ENCODE data around the gene TMEM201. TPM values are rescaled to one million over a fixed set of nuclear protein-coding genes. Genes with fewer than 3 reads are reported as not detected.

Gene TMEM201
- polyA plus RNA-seq, 1 experiment = 1.6 TPM

GRCh38 chr1:9658199-9658598 lies 69.5 kb downstream of the TMEM201 start:
- POLR2A ChIA-PET = interaction anchor here (1.1 kb wide), 1 partner anchor 14 kb away, joined by 18 read pairs; no protein-coding TSS in a partner anchor

GRCh38 chr1:9659328-9659727 lies 70.6 kb downstream of the TMEM201 start:
- H3K27ac ChIP-seq (ENCODE audit: low read depth, low read length) = peak overlapping the region; percentile 11
- no peak overlapping the region for H3K4me3 ChIP-seq (ENCODE audit: low read depth, low read length)
- CTCF ChIA-PET = no interaction called here
- H3K27me3 ChIP-seq (ENCODE audit: control insufficient read depth, insufficient read depth, low read length) = peaks cover 3% of the 10 kb centered on the region
- no peaks in the 10 kb centered on the region for H3K9me3 ChIP-seq (ENCODE audit: control insufficient read depth, insufficient read depth, low read length)
- POLR2A ChIA-PET = interaction anchor here (2.0 kb wide), 1 partner anchor 12 kb away, joined by 7 read pairs; no protein-coding TSS in a partner anchor
- TF ChIP-seq CTCF (IDR thresholded peaks at IDR 0.05; ENCODE audit: low read depth, low read length) = no peak
- peak; percentile 69 for DNase-seq (ENCODE audit: low read depth, low spot score)

More at GRCh38 chr1:9658199-9658598, 69.5 kb downstream of the TMEM201 start:
- Histone ChIP-seq H3K27ac (ENCODE audit: low read depth, low read length) (no peak overlapping the region), H3K9me3 (ENCODE audit: control insufficient read depth, insufficient read depth, low read length) (no peaks in the 10 kb centered on the region), H3K27me3 (ENCODE audit: control insufficient read depth, insufficient read depth, low read length) (peaks cover 9% of the 10 kb centered on the region), H3K4me3 (ENCODE audit: low read depth, low read length) (no peak overlapping the region)
- no peak for TF ChIP-seq CTCF (IDR thresholded peaks at IDR 0.05; ENCODE audit: low read depth, low read length)
- CTCF ChIA-PET = interaction anchor here (0.7 kb wide), 1 partner anchor 126 kb away, joined by 4 read pairs; no protein-coding TSS in a partner anchor
- no peak for DNase-seq (ENCODE audit: low read depth, low spot score)

- DNase-seq (ENCODE audit: low read depth, low spot score) = no peak
- no peak for TF ChIP-seq CTCF (IDR thresholded peaks at IDR 0.05; ENCODE audit: low read depth, low read length)
- CTCF ChIA-PET = no interaction called here
- no peak overlapping the region for H3K4me3 ChIP-seq (ENCODE audit: low read depth, low read length)
- POLR2A ChIA-PET = no interaction called here
- H3K9me3 ChIP-seq (ENCODE audit: control insufficient read depth, insufficient read depth, low read length) = no peaks in the 10 kb centered on the region
- peaks cover 3% of the 10 kb centered on the region for H3K27me3 ChIP-seq (ENCODE audit: control insufficient read depth, insufficient read depth, low read length)
- no peak overlapping the region for H3K27ac ChIP-seq (ENCODE audit: low read depth, low read length)
Observed at GRCh38 chr1:9663257-9663656, 74.5 kb downstream of the TMEM201 start.

Other genes starting within 250 kb of the TMEM201 start
- 3.3 and 4.1 TPM in 2 replicates for gene SLC25A33, start 49.4 kb upstream of the TMEM201 start, polyA plus RNA-seq (2011; rRNA removed)
- gene PIK3CD, start 62.8 kb downstream of the TMEM201 start, polyA plus RNA-seq (2011; rRNA removed) = 9.0 and 10.9 TPM in 2 replicates
- gene CLSTN1, start 235.1 kb downstream of the TMEM201 start, polyA plus RNA-seq (2011; rRNA removed) = 35.2 and 57.8 TPM in 2 replicates

Measured in AG04450 (cell line).